ENCODE measurements around the gene SRSF10. TPM values are rescaled to one million over a fixed set of nuclear protein-coding genes. Genes with fewer than 3 reads are reported as not detected.

SRSF10 gene
- total and polyA plus RNA-seq, 2 experiments from 2014 or later: 196 to 275 TPM

- no peak for TF ChIP-seq ZNF462 (CRISPR knock-in tag; IDR thresholded peaks at IDR 0.05)
- TF ChIP-seq STAT1 (IDR thresholded peaks at IDR 0.05; ENCODE audit: unreplicated experiment): no peak
Observed at GRCh38 chr1:23957096-23957495, 23.0 kb downstream of the SRSF10 start (continued).

DNA sequence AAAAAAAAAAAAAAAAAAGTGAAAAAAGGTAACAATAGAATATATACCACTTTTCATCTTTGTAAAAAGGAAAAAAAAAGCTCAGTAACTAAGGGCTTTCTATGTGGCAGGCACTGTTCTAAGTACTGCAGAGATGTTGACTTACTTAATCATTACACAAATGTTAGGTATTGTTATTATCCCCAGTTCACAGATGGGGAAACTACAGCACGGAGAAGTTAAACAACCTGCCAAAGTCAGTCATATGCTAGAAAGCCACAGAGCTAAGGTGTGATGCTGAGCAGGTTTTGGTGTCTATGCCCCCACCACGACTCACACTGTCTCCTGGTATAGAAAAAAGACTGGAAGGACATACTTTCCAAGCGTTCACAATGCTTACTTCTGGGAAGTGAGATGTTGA lies 27.1 kb downstream of the SRSF10 start:
- no peaks in the 10 kb centered on the region for H3K79me2 ChIP-seq (replicated peaks; ENCODE audit: insufficient read depth)
- H3K4me3 Mint-ChIP-seq: no peak overlapping the region
- H3K9me2 ChIP-seq (ENCODE audit: insufficient read depth): no peaks in the 10 kb centered on the region
- no peaks in the 10 kb centered on the region for H4K20me1 ChIP-seq (replicated peaks; ENCODE audit: insufficient read depth)
- ATAC-seq: no peak
- H2AFZ ChIP-seq: no peak overlapping the region
- peaks cover 25% of the 10 kb centered on the region for H3K4me1 Mint-ChIP-seq
- no peaks in the 10 kb centered on the region for H3K27me3 ChIP-seq (ENCODE audit: insufficient read depth)
- no peaks in the 10 kb centered on the region for H3K36me3 Mint-ChIP-seq (ENCODE audit: low read depth)
- H3F3A ChIP-seq (replicated peaks; ENCODE audit: low read depth): no peaks in the 10 kb centered on the region
- H3K27ac Mint-ChIP-seq: no peak overlapping the region
- no peak for DNase-seq (ENCODE audit: low spot score)
- H3K4me1 ChIP-seq (ENCODE audit: insufficient read depth): peaks cover 18% of the 10 kb centered on the region
- no peak overlapping the region for H3K4me3 ChIP-seq
- H3K4me2 ChIP-seq: no peak overlapping the region
- H3K27me3 Mint-ChIP-seq (ENCODE audit: insufficient read depth, low read depth, poor library complexity): no peaks in the 10 kb centered on the region
- H3K27ac ChIP-seq (ENCODE audit: low read depth): no peak overlapping the region
- H3K9me3 Mint-ChIP-seq: no peaks in the 10 kb centered on the region; the same call in 2 of the 3 replicates
- no peaks in the 10 kb centered on the region for H3K36me3 ChIP-seq (ENCODE audit: insufficient read depth)
- TF ChIP-seq ETS1 (IDR thresholded peaks at IDR 0.05): no peak
- TF ChIP-seq NANOG (IDR thresholded peaks at IDR 0.05; ENCODE audit: borderline replicate concordance): no peak
- TF ChIP-seq ZNF331 (CRISPR knock-in tag; IDR thresholded peaks at IDR 0.05; ENCODE audit: low read depth): no peak
- no peak for TF ChIP-seq CREB1 (CRISPR knock-in tag; IDR thresholded peaks at IDR 0.05; ENCODE audit: low read depth)
- no peak for TF ChIP-seq POLR2AphosphoS5 (IDR thresholded peaks at IDR 0.05; ENCODE audit: low read depth)
- TF ChIP-seq ZNF462 (CRISPR knock-in tag; IDR thresholded peaks at IDR 0.05): no peak
- no peak for TF ChIP-seq ZNF114 (CRISPR knock-in tag; IDR thresholded peaks at IDR 0.05)

All from GM23338 (cell line).